COR-L47 (cell line): ENCODE data around the gene PARD3.
"Not testable (repeated sequence)": the region's sequence is repeated elsewhere in the genome, so short reads cannot be mapped to it uniquely, and the experiment has no call there.

Source experiments
- DNase-seq: peaks from one replicate; lab custom pipeline; 2025; lab: John Stamatoyannopoulos, UW

The PARD3 gene

GRCh38 chr10:34294137-34294536 is 521.0 kb downstream of the PARD3 start:
- no peak for DNase-seq

- DNase-seq, result no peak
These were observed 522.4 kb downstream of the PARD3 start for GRCh38 chr10:34292675-34293074.

GRCh38 chr10:34292194-34292565 is 522.9 kb downstream of the PARD3 start:
- DNase-seq, result no peak

GRCh38 chr10:34291466-34292193 is 523.5 kb downstream of the PARD3 start:
- DNase-seq, result no peak

- DNase-seq, result no peak
These were observed 524.5 kb downstream of the PARD3 start for GRCh38 chr10:34290412-34291081.

- no peak for DNase-seq
These were observed 526.5 kb downstream of the PARD3 start for GRCh38 chr10:34288634-34289033.

GRCh38 chr10:34286136-34286739 is 528.9 kb downstream of the PARD3 start:
- no peak for DNase-seq

GRCh38 chr10:34281661-34282582 is 533.2 kb downstream of the PARD3 start:
- no peak for DNase-seq

GRCh38 chr10:34280599-34281374 is 534.3 kb downstream of the PARD3 start:
- DNase-seq, result no peak

GRCh38 chr10:34275626-34276130 is 539.4 kb downstream of the PARD3 start:
- DNase-seq, result no peak

- DNase-seq, result no peak
These were observed 540.2 kb downstream of the PARD3 start for GRCh38 chr10:34274906-34275305.

GRCh38 chr10:34273340-34273739 is 541.8 kb downstream of the PARD3 start:
- no peak for DNase-seq

GRCh38 chr10:34272316-34272715 is 542.8 kb downstream of the PARD3 start:
- DNase-seq, result no peak

GRCh38 chr10:34268410-34268809 is 546.7 kb downstream of the PARD3 start:
- DNase-seq, result not testable (repeated sequence)

- DNase-seq, result no peak
These were observed 552.1 kb downstream of the PARD3 start for GRCh38 chr10:34262985-34263384.

GRCh38 chr10:34260904-34261303 is 554.2 kb downstream of the PARD3 start:
- no peak for DNase-seq

GRCh38 chr10:34256216-34256615 is 558.9 kb downstream of the PARD3 start:
- DNase-seq, result no peak

GRCh38 chr10:34255035-34255434 is 560.1 kb downstream of the PARD3 start:
- DNase-seq, result no peak

- DNase-seq, result no peak
These were observed 560.5 kb downstream of the PARD3 start for GRCh38 chr10:34254596-34254995.

GRCh38 chr10:34252111-34252510 is 563.0 kb downstream of the PARD3 start:
- no peak for DNase-seq

GRCh38 chr10:34251177-34251576 is 563.9 kb downstream of the PARD3 start:
- no peak for DNase-seq
